Neural progenitor cell (in vitro differentiated cells): ENCODE measurements around the gene TRIAP1. TPM values are rescaled to one million over a fixed set of nuclear protein-coding genes. Genes with fewer than 3 reads are reported as not detected.

ENCODE experiments used
- DNase-seq: peaks from one replicate; pipeline ENCODE4 v3.0.0-alpha.2; 2016; ENCODE audit warnings: low spot score
- H2AFZ ChIP-seq: fragments of 200-600 bp; sonication (generic); replicated peaks from 2 replicates; pipeline ENCODE4 v1.6.1; 2016; ENCODE audit warnings: antibody characterized with exemption
- H3F3A ChIP-seq: fragments of 200-600 bp; sonication (generic); 2 replicates; pipeline ENCODE4 v1.6.1; 2016; ENCODE audit warnings: antibody characterized with exemption, low read depth
- H3K27ac ChIP-seq: fragments of 200-600 bp; sonication (generic); 2 replicates; pipeline ENCODE4 v1.5.1; 2016; ENCODE audit warnings: mild to moderate bottlenecking
- H3K27me3 ChIP-seq: fragments of 200-600 bp; sonication (generic); 2 replicates; pipeline ENCODE4 v1.6.1; 2016; ENCODE audit warnings: mild to moderate bottlenecking, moderate library complexity
- H3K36me3 ChIP-seq: fragments of 200-600 bp; sonication (generic); 2 replicates; pipeline ENCODE4 v1.5.1; 2016
- H3K4me1 ChIP-seq: fragments of 200-600 bp; sonication (generic); 2 replicates; pipeline ENCODE4 v1.6.1; 2016; ENCODE audit warnings: mixed run types
- H3K4me2 ChIP-seq: fragments of 200-600 bp; sonication (generic); 2 replicates; pipeline ENCODE4 v1.6.1; 2016
- H3K4me3 ChIP-seq: fragments of 200-600 bp; sonication (generic); 2 replicates; pipeline ENCODE4 v1.5.1; 2016
- H3K79me2 ChIP-seq: fragments of 200-600 bp; sonication (generic); 2 replicates; pipeline ENCODE4 v1.6.1; 2016; ENCODE audit warnings: low read depth
- H3K9ac ChIP-seq: fragments of 200-600 bp; sonication (generic); 2 replicates; pipeline ENCODE4 v1.6.1; 2016
- H3K9me3 ChIP-seq: fragments of 200-600 bp; sonication (generic); 2 replicates; pipeline ENCODE4 v1.5.1; 2016; ENCODE audit warnings: low read depth
- H4K20me1 ChIP-seq: fragments of 200-600 bp; sonication (generic); 2 replicates; pipeline ENCODE4 v1.6.1; 2016; ENCODE audit warnings: low read depth
- H3K27ac Mint-ChIP-seq: 3 replicates; pipeline ENCODE4 v1.8.0; 2021; ENCODE audit warnings: mixed read lengths
- H3K27me3 Mint-ChIP-seq: 2 replicates; pipeline ENCODE4 v1.8.0; 2022; ENCODE audit warnings: low read depth, mild to moderate bottlenecking, inconsistent platforms, moderate library complexity, mixed read lengths; ENCODE audit not compliant: insufficient read depth
- H3K36me3 Mint-ChIP-seq: 3 replicates; pipeline ENCODE4 v1.8.0; 2021; ENCODE audit warnings: mixed read lengths
- H3K4me1 Mint-ChIP-seq: 3 replicates; pipeline ENCODE4 v1.8.0; 2021; ENCODE audit warnings: mixed read lengths
- H3K4me3 Mint-ChIP-seq: 3 replicates; pipeline ENCODE4 v1.8.0; 2021; ENCODE audit warnings: mild to moderate bottlenecking, moderate library complexity, mixed read lengths
- H3K9me3 Mint-ChIP-seq: 3 replicates; pipeline ENCODE4 v1.8.0; 2020; ENCODE audit warnings: mixed read lengths
- EZH2 ChIP-seq: fragments of 200-600 bp; sonication (generic); IDR thresholded peaks from 2 replicates; pipeline ENCODE4 v1.6.1; 2017; ENCODE audit warnings: antibody characterized with exemption, mild to moderate bottlenecking, moderate library complexity
- EZH2phosphoT487 ChIP-seq: fragments of 200-600 bp; sonication (generic); IDR thresholded peaks from 2 replicates; pipeline ENCODE4 v1.6.1; 2017; ENCODE audit warnings: antibody characterized with exemption
- total RNA-seq: library from RNA; depleted of rRNA; stranded (reverse); fragments of >200 nt; gene quantifications from 2 replicates; pipeline ENCODE4 v1.2.3, GENCODE V29; 2015; ENCODE audit warnings: low replicate concordance
- TF ChIP-seq, protein P1 (sequence below): fragments of 200-600 bp; sonication (generic); IDR thresholded peaks from 2 replicates; pipeline ENCODE4 v1.5.1; 2017; ENCODE audit warnings: antibody characterized with exemption, mild to moderate bottlenecking

Gene TRIAP1
- total RNA-seq, 1 donor from 2014 or later: 72.1 TPM

GRCh38 chr12:120470150-120470784 is 24.1 kb upstream of the TRIAP1 start:
- Histone ChIP-seq H2AFZ (peak overlapping the region; percentile 88), H4K20me1 (peaks cover 38% of the 10 kb centered on the region), H3K9me3 (no peaks in the 10 kb centered on the region), H3K27ac (no peak overlapping the region), H3K79me2 (peaks cover 63% of the 10 kb centered on the region), H3K9ac (peak overlapping the region; percentile 24), H3K4me1 (peaks cover 4% of the 10 kb centered on the region), H3F3A (peaks cover 20% of the 10 kb centered on the region), H3K27me3 (no peaks in the 10 kb centered on the region), H3K4me2 (peak overlapping the region; percentile 89), H3K36me3 (no peaks in the 10 kb centered on the region), H3K4me3 (peak overlapping the region; percentile 98)
- Mint-ChIP-seq H3K4me3 (peak overlapping the region; percentile 91), H3K9me3 (no peaks in the 10 kb centered on the region), H3K36me3 (peaks cover 11% of the 10 kb centered on the region), H3K4me1 (peaks cover 49% of the 10 kb centered on the region), H3K27ac (peak overlapping the region; percentile 68), H3K27me3 (peaks cover 3% of the 10 kb centered on the region)
- DNase-seq: peak; percentile 59
- TF ChIP-seq, protein P1, sequence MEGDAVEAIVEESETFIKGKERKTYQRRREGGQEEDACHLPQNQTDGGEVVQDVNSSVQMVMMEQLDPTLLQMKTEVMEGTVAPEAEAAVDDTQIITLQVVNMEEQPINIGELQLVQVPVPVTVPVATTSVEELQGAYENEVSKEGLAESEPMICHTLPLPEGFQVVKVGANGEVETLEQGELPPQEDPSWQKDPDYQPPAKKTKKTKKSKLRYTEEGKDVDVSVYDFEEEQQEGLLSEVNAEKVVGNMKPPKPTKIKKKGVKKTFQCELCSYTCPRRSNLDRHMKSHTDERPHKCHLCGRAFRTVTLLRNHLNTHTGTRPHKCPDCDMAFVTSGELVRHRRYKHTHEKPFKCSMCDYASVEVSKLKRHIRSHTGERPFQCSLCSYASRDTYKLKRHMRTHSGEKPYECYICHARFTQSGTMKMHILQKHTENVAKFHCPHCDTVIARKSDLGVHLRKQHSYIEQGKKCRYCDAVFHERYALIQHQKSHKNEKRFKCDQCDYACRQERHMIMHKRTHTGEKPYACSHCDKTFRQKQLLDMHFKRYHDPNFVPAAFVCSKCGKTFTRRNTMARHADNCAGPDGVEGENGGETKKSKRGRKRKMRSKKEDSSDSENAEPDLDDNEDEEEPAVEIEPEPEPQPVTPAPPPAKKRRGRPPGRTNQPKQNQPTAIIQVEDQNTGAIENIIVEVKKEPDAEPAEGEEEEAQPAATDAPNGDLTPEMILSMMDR: no peak
- TF ChIP-seq EZH2 (no peak), EZH2phosphoT487 (no peak)

DNA sequence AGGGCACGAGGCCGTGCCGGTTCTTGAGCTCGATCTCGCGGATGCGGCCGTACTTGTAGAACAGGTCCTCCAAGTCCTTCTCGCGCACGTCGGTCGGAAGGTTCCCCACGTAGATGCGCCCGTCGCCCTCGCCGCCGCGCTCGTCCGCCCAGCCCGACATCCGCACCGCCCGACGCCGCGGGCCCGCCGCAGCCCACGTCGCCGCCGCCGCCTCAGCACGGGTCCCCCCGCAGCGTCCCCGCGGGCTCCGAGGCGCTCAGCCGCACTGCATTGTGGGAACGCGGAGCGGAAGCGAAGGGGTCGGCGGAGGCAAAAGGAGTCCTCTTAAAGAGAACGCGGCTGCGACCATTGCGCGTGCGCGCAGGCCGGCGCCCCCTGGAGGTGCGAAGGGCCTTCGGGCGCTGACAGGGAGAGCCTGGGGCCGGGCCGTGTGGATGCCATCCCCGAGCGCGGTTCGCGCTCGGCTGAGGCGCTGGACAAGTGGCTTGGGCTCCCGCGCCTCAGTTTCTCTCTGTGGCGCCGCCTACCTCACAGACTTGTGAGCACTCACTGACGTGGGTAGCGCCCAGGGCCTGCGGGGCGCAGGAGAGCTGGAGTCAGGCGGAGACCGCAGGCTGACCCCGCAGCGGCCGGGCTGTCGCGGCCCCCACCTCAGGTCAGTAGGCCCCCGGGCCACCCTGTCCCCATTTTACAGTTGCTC is 23.4 kb upstream of the TRIAP1 start, which contains the start of gene SRSF9:
Gene SRSF9, minus strand, starts transcription at position 299 of the 700 bp plus-strand sequence. Its CDS starts 139 bp downstream, at position 160.
- peak within 1 kb of the TSS; percentile 32 for H3K27ac ChIP-seq
- TF ChIP-seq EZH2phosphoT487 (no peak), EZH2 (no peak)
- TF ChIP-seq, protein P1: peak; percentile 86
- H3K36me3 Mint-ChIP-seq: peaks cover 14% of the 10 kb centered on the region

GRCh38 chr12:120468821-120469449 is 22.8 kb upstream of the TRIAP1 start:
- H4K20me1 ChIP-seq: peaks cover 49% of the 10 kb centered on the region
- H3K9ac ChIP-seq: peak overlapping the region; percentile 83
- Mint-ChIP-seq H3K36me3 (peaks cover 17% of the 10 kb centered on the region), H3K27me3 (peaks cover 4% of the 10 kb centered on the region), H3K4me3 (peak overlapping the region; percentile 91), H3K9me3 (no peaks in the 10 kb centered on the region), H3K4me1 (peaks cover 41% of the 10 kb centered on the region), H3K27ac (peak overlapping the region; percentile 74)
- TF ChIP-seq, protein P1: peak; percentile 23
- TF ChIP-seq EZH2phosphoT487: no peak
- H3K36me3 ChIP-seq: peaks cover 6% of the 10 kb centered on the region
- peaks cover 75% of the 10 kb centered on the region for H3K79me2 ChIP-seq
- peak overlapping the region; percentile 32 for H3K27ac ChIP-seq
- peaks cover 30% of the 10 kb centered on the region for H3F3A ChIP-seq
- peak overlapping the region; percentile 98 for H3K4me3 ChIP-seq
- no peak overlapping the region for H2AFZ ChIP-seq
- no peak for DNase-seq
- H3K4me1 ChIP-seq: peaks cover 4% of the 10 kb centered on the region
- peak overlapping the region; percentile 89 for H3K4me2 ChIP-seq
- H3K9me3 ChIP-seq: no peaks in the 10 kb centered on the region
- no peaks in the 10 kb centered on the region for H3K27me3 ChIP-seq

More for the DNA sequence above, 23.4 kb upstream of the TRIAP1 start, which contains the start of gene SRSF9:
- DNase-seq: peak; percentile 99
- Mint-ChIP-seq H3K4me1 (peaks cover 46% of the 10 kb centered on the region), H3K27ac (peak within 1 kb of the TSS; percentile 74), H3K4me3 (peak within 1 kb of the TSS; percentile 91), H3K9me3 (no peaks in the 10 kb centered on the region), H3K27me3 (peaks cover 3% of the 10 kb centered on the region)
- Histone ChIP-seq H4K20me1 (peaks cover 44% of the 10 kb centered on the region), H3F3A (peaks cover 25% of the 10 kb centered on the region), H3K4me2 (peak within 1 kb of the TSS; percentile 89), H3K4me1 (peaks cover 4% of the 10 kb centered on the region), H2AFZ (peak within 1 kb of the TSS; percentile 88), H3K9me3 (no peaks in the 10 kb centered on the region), H3K4me3 (peak within 1 kb of the TSS; percentile 98), H3K79me2 (peaks cover 69% of the 10 kb centered on the region), H3K27me3 (no peaks in the 10 kb centered on the region), H3K9ac (peak within 1 kb of the TSS; percentile 83), H3K36me3 (peaks cover under 1% of the 10 kb centered on the region)
